Measurements from ENCODE around the gene EXOC6B.

GRCh38 chr2:72623481-72623880, 202.4 kb downstream of the EXOC6B start:
- TF ChIP-seq, protein P1, sequence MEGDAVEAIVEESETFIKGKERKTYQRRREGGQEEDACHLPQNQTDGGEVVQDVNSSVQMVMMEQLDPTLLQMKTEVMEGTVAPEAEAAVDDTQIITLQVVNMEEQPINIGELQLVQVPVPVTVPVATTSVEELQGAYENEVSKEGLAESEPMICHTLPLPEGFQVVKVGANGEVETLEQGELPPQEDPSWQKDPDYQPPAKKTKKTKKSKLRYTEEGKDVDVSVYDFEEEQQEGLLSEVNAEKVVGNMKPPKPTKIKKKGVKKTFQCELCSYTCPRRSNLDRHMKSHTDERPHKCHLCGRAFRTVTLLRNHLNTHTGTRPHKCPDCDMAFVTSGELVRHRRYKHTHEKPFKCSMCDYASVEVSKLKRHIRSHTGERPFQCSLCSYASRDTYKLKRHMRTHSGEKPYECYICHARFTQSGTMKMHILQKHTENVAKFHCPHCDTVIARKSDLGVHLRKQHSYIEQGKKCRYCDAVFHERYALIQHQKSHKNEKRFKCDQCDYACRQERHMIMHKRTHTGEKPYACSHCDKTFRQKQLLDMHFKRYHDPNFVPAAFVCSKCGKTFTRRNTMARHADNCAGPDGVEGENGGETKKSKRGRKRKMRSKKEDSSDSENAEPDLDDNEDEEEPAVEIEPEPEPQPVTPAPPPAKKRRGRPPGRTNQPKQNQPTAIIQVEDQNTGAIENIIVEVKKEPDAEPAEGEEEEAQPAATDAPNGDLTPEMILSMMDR (IDR thresholded peaks at IDR 0.05; ENCODE audit: control extremely low read depth in 1 of 3, insufficient read depth in 1 of 3, low read depth in 1 of 3, low read length in 3 of 3) = no peak
- no peak for TF ChIP-seq EZH2 (IDR thresholded peaks at IDR 0.05; ENCODE audit: low read depth, low read length, severe bottlenecking)
- TF ChIP-seq POLR2A (IDR thresholded peaks at IDR 0.05; ENCODE audit: control extremely low read depth in 1 of 2, low read depth in 2 of 2, low read length in 2 of 2) = no peak
- TF ChIP-seq KDM1A (IDR thresholded peaks at IDR 0.05; ENCODE audit: borderline replicate concordance, low read length) = no peak
- TF ChIP-seq ZNF274 (IDR thresholded peaks at IDR 0.05; ENCODE audit: borderline replicate concordance, extremely low read depth, low read length) = no peak
- TF ChIP-seq SP1 (IDR thresholded peaks at IDR 0.05; ENCODE audit: low read depth, low read length) = no peak
- TF ChIP-seq SRF (IDR thresholded peaks at IDR 0.05; ENCODE audit: low read depth, low read length) = no peak
- TF ChIP-seq TAF1 (IDR thresholded peaks at IDR 0.05; ENCODE audit: low read depth, low read length) = no peak
- TF ChIP-seq RFX5 (IDR thresholded peaks at IDR 0.05; ENCODE audit: borderline replicate concordance, low read depth, low read length) = no peak
- TF ChIP-seq SUZ12 (IDR thresholded peaks at IDR 0.05; ENCODE audit: low read length) = no peak
- TF ChIP-seq CHD1 (IDR thresholded peaks at IDR 0.05; ENCODE audit: low read depth, low read length) = no peak
- TF ChIP-seq, protein P2, sequence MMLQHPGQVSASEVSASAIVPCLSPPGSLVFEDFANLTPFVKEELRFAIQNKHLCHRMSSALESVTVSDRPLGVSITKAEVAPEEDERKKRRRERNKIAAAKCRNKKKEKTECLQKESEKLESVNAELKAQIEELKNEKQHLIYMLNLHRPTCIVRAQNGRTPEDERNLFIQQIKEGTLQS (IDR thresholded peaks at IDR 0.05; ENCODE audit: insufficient read depth, low read depth, low read length) = no peak
- no peak for TF ChIP-seq MAFK (IDR thresholded peaks at IDR 0.05; ENCODE audit: low read depth, low read length)
- no peak for TF ChIP-seq RAD21 (IDR thresholded peaks at IDR 0.05 in 1 of 2, conservative IDR thresholded peaks at IDR 0.05 in 1 of 2; ENCODE audit: low read depth in 2 of 2, low read length in 2 of 2)
